Osteocyte (in vitro differentiated cells): ENCODE data around the gene ACER3. TPM values are rescaled to one million over a fixed set of nuclear protein-coding genes. Genes with fewer than 3 reads are reported as not detected.
"Not testable (repeated sequence)": the region's sequence is repeated elsewhere in the genome, so short reads cannot be mapped to it uniquely, and the experiment has no call there.

Source experiments
- DNase-seq: peaks from one replicate; pipeline ENCODE4 v3.0.0; 2021; ENCODE audit warnings: mixed read lengths; ENCODE audit not compliant: unreplicated experiment; ENCODE audit errors: extremely low spot score
- H3K27ac Mint-ChIP-seq: one replicate; pipeline ENCODE4 v1.8.0; 2021; ENCODE audit warnings: mild to moderate bottlenecking, mixed read lengths; ENCODE audit not compliant: unreplicated experiment
- H3K27me3 Mint-ChIP-seq: one replicate; pipeline ENCODE4 v1.8.0; 2021; ENCODE audit warnings: mixed read lengths; ENCODE audit not compliant: unreplicated experiment
- H3K36me3 Mint-ChIP-seq: one replicate; pipeline ENCODE4 v1.8.0; 2021; ENCODE audit warnings: mixed read lengths; ENCODE audit not compliant: unreplicated experiment
- H3K4me1 Mint-ChIP-seq: one replicate; pipeline ENCODE4 v1.8.0; 2021; ENCODE audit warnings: mixed read lengths; ENCODE audit not compliant: unreplicated experiment
- H3K4me3 Mint-ChIP-seq: one replicate; pipeline ENCODE4 v1.8.0; 2021; ENCODE audit warnings: mild to moderate bottlenecking, moderate library complexity, mixed read lengths; ENCODE audit not compliant: unreplicated experiment
- H3K9me3 Mint-ChIP-seq: one replicate; pipeline ENCODE4 v1.8.0; 2021; ENCODE audit warnings: mixed read lengths; ENCODE audit not compliant: unreplicated experiment
- CTCF ChIP-seq: fragments of 200-600 bp; sonication (generic); IDR thresholded peaks from 2 replicates; pipeline ENCODE4 v1.5.0; 2021; ENCODE audit warnings: antibody characterized with exemption, mild to moderate bottlenecking, moderate library complexity
- total RNA-seq: library from RNA; stranded (reverse); gene quantifications from 2 replicates; pipeline ENCODE4 v1.2.1, GENCODE V29; 2021

The ACER3 gene
- total RNA-seq, 1 donor from 2014 or later, result 17.4 TPM

- H3K36me3 Mint-ChIP-seq, result no peaks in the 10 kb centered on the region
- H3K4me1 Mint-ChIP-seq, result no peaks in the 10 kb centered on the region
- no peak overlapping the region for H3K4me3 Mint-ChIP-seq
- H3K9me3 Mint-ChIP-seq, result no peaks in the 10 kb centered on the region
- no peak for TF ChIP-seq CTCF
- H3K27me3 Mint-ChIP-seq, result no peaks in the 10 kb centered on the region
- no peak overlapping the region for H3K27ac Mint-ChIP-seq
- DNase-seq, result no peak
Observed at GRCh38 chr11:76897233-76897632, 36.5 kb downstream of the ACER3 start.

- no peak for TF ChIP-seq CTCF
- no peaks in the 10 kb centered on the region for H3K9me3 Mint-ChIP-seq
- H3K4me1 Mint-ChIP-seq, result no peaks in the 10 kb centered on the region
- H3K27ac Mint-ChIP-seq, result no peak overlapping the region
- no peaks in the 10 kb centered on the region for H3K36me3 Mint-ChIP-seq
- H3K4me3 Mint-ChIP-seq, result no peak overlapping the region
- H3K27me3 Mint-ChIP-seq, result no peaks in the 10 kb centered on the region
- no peak for DNase-seq
Observed at GRCh38 chr11:76901144-76901543, 40.4 kb downstream of the ACER3 start.

- not testable (repeated sequence) for H3K36me3 Mint-ChIP-seq, H3K27me3 Mint-ChIP-seq, H3K9me3 Mint-ChIP-seq, DNase-seq, H3K4me1 Mint-ChIP-seq, H3K4me3 Mint-ChIP-seq, H3K27ac Mint-ChIP-seq
Observed at GRCh38 chr11:76901622-76902021, 40.9 kb downstream of the ACER3 start.

DNA sequence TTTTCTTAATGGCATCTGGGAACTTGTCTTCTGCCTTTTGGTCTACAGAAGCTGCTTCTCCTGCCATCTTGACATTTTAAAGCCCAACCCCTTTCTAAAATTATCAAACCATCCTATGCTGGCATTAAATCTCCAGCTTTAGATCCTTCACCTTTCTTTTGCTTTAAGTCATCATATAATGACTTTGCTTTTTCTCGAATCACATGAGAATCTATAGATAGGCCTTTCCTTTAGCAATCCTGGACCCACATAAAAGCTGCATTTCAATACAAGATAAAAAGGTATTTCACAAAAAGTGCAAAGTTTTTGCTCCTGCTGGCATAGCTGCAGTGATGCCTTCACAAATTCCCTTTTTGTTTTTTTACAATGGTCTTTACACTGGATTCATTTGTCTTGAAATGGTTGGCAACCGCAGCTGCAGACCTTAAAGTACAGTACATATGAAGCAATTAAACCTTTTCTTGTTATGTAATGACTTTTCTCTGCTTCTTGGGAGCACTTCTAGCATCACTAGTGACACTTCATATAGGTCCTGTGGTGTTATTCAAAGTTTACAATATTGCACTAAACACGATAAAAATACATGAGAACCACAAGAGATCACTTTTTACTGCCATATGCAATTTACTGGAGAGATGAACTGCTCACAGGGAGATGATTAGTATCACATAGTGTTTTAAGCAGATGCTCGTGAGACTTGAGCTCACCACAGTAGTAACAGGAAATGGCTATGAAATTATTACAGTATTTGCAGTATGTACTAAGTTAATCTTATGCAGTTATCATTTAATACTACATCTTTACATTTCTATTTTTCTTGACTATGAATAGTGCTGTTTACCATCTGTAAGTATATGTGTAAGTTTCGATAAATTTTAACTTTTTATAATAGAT lies 41.6 kb downstream of the ACER3 start:
- Mint-ChIP-seq H3K4me3 (no peak overlapping the region), H3K4me1 (no peaks in the 10 kb centered on the region), H3K36me3 (peaks cover 3% of the 10 kb centered on the region), H3K27ac (no peak overlapping the region), H3K27me3 (no peaks in the 10 kb centered on the region), H3K9me3 (no peaks in the 10 kb centered on the region)
- no peak for TF ChIP-seq CTCF
- DNase-seq, result no peak

DNA sequence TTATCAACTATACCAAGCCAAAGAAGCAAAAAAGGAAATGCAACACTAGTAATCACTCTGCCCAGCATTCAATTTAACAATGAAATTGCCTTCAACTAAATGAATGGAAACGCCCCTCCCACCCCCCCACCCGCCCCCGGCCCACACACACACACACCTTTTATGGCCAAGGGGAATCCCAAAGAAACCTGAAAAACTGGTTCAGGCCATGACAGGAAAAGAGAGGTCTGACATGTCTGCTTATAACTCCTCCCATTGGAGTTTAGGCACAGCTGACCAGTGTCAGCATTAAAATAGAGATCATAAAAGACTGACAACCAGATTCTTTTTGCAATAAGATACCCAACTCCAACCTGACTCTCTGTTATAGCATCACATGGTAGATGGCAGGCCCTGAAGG lies 42.6 kb downstream of the ACER3 start:
- Mint-ChIP-seq H3K27ac (no peak overlapping the region), H3K9me3 (no peaks in the 10 kb centered on the region), H3K27me3 (no peaks in the 10 kb centered on the region), H3K4me1 (no peaks in the 10 kb centered on the region), H3K36me3 (peaks cover 5% of the 10 kb centered on the region), H3K4me3 (no peak overlapping the region)
- no peak for TF ChIP-seq CTCF
- no peak for DNase-seq
